Stimulated activated CD4-positive, alpha-beta T cell treated with anti-CD3 and anti-CD28 coated beads, Interleukin-2, amount 100 ng/mL, for 48 hours (primary cell): Measurements from ENCODE around the gene SERPIND1.
A peak's percentile ranks its signal among the peaks of the same experiment; 100 is the strongest.

Source experiments
- DNase-seq, 2 donors: peaks; one replicate each; pipeline ENCODE4 v3.0.0-alpha.2; 2020

Gene SERPIND1

DNA sequence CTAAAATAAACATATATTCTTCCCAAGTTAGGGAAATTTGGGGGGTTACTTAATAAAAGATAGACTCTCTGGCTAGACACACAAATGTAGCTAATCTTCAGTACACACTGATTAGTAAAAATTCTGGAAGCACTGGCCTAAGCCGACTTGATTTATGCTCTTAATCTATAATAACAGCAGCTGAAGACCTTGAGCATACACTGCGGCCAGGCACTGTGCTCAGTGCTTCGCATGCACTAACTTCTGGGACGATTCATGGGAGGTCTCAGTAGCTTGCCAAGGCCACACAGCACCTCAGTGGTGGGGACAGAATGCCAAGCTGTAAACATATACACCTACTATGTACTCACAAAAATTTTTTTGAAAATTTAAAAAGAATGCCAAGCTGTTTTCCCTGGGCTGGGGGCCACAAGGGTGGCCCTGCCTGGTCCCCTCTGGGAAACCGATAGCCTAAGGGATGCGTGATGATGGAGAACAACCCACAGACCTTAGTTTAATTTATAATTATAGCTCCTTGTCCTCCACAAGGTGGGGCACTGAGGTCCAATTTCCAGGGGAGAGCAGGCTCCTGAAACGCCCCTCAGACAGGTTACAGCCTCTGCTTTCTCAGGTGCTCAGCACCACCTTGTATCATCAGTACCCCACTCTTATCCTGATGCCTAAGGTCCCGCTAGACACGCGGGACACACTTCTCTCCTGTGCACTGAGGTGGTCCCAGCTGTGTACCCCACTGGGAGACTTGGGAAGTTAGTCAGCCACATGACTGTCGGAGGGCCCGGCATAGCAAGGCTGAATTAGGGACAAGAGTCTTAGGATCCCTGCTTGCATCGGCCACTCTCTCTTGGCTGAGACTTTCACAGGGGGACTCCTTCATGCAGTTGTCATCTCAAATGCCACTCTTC lies 20.1 kb downstream of the SERPIND1 start:
- no peak for DNase-seq

DNA sequence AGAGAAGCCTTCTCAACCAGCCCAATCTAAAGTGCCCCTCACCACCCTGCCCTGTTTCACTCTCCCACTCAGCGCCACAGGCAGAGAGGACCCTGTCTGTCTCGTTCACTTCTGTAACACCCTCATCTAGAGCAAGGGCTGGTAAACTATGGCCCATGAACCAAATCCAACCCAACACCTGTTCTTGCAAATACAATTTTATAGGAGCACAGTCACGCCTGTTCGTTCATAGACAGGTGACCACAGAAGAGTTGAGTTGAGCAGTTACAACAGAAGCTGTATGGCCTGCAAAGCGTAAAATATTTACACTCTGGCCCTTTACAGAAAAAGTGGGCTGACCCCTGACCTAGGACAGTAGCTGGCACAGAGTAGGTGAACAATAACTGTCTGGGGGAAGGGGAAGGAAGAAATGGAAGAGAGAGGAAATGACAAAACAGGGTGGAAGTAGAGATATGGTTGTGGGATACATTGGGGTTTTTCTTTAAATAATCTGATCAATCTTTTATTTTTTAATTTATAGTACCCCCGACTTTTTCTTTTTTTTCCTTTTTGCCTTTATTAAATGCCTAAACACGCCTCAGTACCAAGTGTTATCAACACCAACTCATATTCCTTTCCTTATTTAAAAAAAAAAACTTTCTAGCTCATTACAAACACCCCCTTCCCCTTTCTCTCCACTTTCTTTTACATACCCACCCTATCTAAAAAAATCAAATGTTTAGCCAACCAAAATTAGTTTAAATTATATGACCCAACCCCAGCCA lies 20.9 kb downstream of the SERPIND1 start:
- DNase-seq = no peak

DNA sequence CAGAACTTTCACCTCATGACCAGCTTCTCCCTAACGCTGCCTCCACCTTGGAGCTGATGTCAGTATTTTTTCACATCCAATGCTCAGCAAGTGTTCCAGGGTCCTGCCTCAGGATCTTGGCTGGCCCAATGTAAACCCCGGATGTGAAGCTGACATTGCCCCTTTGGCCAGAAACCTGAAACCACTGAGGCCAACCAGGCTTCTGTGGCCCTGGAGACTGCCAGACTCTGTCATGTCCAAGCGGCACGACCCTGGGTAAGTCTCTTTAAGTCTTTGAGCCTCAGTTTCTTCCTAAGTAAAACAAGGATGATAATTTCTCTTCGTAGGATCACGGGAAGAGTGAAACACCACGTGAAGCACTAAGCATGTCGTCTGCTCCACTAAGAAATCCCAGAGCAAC lies 22.8 kb downstream of the SERPIND1 start:
- DNase-seq = no peak

DNA sequence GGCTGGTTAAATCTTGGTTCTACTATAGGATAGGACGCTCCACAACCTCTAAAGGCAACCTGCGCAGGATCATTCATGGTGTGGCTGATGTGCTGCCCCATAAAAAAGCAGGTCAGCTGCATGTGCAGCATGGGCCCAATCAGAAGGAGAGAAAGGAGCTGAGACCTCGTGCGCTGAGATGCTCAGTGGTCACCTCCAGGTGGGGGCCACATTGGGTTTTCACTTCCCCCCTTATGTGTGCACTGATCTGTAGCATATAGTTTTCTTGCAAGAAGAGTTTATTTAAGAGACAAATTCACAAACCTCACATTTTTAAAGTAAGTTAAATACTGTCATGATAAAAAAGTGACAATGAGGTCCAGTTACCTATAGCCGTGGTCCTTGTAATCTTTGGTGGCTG lies 24.3 kb downstream of the SERPIND1 start:
- no peak for DNase-seq

DNA sequence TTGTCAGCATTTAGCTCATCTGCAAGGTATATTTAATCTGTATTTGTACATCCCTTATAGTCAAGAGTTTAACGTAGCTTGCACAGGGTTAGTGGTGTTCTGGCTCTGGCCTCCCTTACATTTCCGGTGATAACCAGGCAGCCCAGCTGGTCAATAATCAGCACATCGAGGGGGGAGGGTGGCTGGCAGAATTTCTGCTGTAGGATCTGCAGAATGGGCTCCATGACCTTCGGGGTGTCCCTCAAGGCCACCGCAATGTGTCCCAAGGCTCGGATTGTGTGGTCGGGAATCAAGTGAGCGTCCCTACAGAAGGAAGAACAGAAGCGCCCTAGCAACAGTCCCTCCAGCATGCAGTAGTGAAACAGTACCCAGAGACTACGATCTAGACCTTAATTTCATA lies 25.1 kb downstream of the SERPIND1 start:
- no peak for DNase-seq

DNA sequence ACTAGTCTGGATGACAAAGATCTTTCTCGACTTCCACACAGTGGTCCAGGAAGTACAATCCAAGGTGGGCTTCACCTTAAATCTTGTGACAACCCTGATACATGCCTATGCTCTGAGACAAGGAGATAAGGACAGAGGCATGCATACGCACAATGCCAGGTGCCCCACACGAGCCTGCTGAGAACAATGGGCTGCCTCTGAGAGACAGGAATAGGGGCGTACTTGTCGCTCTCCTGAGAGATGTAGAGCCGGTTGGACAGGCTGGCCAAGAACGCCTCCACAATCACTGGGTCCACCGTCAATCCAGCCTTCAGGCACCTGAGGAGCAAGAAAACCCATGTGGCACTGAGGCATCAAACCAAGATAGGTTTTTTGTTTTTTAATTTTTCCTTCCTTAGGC lies 25.5 kb downstream of the SERPIND1 start:
- no peak for DNase-seq

DNA sequence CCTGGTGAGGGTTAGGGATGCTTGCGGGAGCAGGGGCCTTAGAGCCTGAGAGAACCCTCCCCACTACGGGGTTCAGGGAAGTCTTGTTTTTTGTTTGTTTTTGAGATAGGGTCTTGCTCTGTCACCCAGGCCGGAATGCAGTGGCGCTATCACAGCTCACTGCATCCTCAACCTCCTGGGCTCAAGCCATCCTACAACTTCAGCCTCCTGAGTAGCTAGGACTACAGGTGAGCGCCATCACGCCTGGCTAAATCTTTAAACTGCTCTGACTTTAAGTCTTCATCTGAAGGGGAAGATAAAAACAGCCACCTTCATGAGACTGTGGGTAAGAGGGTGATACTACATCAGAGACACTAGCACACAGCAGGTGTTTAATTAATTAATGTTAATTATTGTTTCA lies 28.5 kb downstream of the SERPIND1 start:
- DNase-seq = no peak

DNA sequence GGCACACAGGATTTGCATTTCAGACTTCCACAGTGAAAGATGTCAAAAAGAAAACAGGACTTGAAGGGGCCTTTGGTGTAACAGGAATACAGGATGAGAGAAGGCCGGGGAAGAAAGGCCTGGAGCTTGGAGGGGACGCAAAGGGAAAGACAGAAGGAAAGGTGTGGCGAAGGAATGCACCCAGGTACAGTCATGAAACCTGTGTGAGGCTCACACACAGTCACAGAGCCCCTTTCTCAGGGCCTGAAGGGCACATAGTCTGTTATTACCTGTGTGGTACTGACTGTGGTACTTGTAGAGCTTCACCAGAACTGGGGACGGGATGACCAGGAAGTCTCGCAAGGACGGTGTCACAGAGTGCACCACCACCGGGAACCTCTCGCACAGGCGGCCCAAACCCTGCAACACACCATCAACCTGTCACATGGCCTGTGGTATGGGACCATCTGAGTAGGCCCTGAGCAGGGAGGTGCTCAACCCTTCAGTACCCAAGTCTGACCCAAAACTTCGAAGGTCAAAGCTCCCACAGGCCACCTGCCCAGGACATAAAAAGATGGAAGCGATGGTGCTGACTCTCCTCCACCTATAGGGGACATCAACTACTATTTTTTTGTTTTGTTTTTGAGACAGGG lies 29.1 kb downstream of the SERPIND1 start:
- DNase-seq = no peak

DNA sequence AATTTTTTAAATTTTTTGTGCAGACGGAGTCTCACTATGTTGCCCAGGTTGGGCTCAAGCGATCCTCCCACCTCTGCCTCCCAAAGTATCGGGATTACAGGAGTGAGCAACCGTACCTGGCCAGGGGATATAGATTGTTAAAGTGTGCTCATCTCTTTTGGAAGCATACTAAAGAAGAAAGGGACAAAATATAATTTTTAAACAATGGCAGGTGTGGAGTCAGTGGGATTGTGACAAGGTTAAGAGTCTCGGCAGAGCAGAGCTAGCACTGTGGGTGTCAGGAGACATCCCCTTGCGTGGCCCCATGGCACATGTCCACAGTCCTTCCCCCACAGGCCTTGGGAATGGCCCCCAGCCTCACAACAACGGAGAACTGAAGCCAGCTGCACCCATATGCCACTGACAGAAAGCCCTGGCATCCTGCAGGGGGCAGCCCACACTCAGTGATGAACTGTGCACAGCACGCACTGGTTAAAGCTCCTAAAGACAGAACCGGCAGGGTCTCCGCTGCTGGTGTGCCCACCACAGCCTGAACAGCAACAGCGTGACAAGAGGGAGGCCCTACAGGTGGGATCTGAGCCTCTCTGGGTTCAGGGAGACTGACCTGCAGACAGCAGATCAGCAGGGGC lies 29.9 kb downstream of the SERPIND1 start:
- DNase-seq = peak; percentile 19 to 23

DNA sequence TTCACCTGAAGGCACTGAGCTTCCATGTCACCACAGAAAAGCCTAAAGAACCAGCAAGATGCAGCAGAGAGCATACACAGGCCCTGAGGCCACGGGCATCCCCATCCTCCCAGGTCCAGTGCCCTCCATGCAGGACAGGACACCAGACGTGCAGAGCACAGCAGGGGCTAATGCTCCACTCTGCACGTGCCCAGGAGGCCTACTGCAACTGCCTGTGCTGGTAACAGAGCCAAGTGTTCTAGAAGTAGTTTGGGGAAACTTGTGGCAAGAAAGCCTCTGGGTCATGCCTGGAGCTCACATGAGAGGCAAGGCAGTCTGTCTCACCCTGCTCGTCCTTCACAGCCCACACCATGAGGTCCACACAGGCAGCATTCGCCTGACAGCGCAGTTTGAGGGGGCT lies 30.7 kb downstream of the SERPIND1 start:
- DNase-seq = no peak

DNA sequence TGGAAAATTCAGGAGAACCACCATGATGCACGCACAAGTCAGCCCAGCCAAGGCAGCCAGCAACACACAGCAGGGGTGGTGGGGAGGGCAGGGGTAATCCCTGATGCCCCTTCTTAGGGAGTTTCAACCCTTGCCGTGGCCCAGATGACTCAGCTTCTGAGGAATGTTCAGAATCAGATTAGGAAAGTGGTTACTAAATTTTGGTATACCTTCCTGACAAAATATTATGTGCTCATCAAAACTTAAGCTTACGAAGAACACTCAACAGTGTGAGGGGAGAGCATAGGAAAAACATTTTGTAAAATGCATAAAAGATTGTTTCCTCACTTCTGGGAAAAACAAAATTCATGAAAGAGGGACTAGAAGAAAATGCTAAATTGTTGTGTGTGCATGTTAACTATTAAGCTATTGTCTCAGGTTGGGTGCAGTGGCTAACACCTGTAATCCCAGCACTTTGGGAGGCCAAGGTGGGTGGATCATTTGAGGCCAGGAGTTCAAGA lies 32.1 kb downstream of the SERPIND1 start:
- DNase-seq = no peak

DNA sequence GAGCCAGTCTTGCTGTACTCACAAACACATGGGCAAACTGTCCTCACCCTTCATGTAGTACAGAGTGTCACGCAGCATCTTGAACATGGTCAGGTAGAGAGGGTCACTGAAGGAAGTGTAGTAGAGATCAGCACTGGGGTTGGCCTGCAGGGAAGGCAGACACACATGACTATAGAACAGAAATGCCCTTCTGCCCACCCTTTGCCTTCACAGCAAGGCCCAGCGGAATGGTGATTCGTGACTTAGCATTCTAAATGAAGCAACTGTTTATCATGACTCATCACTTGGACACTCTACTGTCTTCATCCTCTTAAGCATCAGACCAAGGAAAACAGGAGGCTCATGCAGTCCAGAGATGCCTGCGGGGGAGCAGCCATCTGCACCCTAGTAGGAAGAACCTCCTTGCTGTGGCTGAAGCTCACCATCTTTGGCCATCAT lies 33.4 kb downstream of the SERPIND1 start:
- DNase-seq = no peak

DNA sequence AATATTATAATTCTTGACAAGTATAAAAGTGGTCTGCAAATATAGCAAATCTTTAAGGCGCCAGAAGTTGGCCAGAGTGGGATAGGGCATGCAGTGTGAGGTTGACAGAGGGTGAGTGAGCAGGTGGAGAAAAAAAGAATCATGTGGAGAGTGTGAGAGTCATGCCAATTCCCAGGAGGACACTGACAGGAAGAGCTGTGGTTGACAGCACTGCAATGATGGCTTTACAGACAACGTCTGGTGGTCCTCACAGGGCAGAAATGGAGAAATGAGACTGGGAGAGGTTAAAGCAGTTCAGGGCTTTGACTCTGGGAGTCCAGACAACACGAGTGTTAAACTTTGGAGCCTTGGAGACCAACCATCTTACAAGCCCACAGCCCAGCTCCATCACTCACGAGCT lies 34.9 kb downstream of the SERPIND1 start:
- DNase-seq = no peak

DNA sequence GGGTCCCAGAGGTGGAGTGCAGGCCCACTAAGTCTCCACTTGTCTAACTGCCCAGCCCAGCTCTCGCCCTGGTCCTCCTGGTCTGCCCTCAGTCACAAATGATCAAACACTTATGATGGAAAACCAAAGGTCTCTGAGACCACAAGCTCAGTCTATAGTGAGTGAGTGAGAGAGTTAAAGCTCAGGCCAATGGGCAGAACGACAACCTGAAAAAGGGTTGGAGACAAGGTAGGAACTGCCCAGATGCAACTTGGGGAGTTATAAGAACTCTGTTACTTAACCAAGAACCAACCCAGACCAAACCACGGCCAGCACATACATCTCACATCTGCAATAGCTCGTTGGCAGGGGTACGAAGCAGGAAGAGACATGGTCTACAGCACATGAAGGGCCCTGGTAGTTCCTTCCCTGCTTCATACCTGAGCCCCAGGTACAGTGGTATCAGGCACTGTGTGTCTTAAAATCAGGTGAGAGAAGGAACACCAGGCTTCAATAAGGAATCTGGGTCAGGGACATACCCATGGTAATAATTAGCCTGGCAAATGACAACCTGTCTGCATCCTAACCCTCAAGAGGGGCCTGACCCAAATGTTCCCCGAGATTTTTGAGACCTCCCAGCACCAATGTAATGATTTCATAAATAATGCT lies 35.7 kb downstream of the SERPIND1 start:
- DNase-seq = no peak

DNA sequence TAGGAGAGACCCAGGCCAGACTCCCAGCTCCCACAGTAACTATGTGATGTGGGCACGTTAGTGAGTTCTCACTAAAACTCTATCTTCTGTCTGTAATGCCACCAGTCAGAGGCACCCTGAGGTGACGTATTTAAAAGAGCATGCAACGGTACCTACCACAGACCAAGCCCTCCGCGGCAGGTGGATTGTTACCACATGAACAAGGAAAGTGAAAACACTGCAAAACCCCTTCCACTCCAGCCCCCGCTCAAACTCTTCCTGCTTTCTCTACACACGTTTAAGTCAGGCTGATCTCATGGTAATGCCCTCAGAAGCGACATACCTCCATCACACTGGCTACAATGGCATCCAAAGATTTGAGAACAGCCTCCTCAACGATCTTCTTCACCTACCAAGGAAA lies 36.7 kb downstream of the SERPIND1 start:
- DNase-seq = no peak

DNA sequence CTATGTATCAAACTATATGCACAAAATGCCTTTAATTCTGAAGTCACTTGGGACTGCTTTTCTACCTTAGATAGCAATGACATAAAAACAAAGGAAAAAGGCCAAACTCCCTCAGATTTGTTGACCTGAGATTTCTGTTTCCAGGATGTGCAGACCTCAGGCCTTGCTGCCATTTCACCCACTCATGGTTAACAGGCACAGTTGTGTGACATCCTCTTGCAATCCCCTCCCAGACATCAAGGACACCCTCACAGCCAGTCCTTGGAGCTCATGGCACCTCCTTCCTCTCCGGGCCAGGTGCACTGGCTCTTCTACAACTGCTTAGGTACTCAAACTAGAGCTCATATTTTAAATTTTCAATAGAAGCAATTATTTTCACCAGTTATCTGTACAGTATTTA lies 37.3 kb downstream of the SERPIND1 start:
- DNase-seq = no peak

DNA sequence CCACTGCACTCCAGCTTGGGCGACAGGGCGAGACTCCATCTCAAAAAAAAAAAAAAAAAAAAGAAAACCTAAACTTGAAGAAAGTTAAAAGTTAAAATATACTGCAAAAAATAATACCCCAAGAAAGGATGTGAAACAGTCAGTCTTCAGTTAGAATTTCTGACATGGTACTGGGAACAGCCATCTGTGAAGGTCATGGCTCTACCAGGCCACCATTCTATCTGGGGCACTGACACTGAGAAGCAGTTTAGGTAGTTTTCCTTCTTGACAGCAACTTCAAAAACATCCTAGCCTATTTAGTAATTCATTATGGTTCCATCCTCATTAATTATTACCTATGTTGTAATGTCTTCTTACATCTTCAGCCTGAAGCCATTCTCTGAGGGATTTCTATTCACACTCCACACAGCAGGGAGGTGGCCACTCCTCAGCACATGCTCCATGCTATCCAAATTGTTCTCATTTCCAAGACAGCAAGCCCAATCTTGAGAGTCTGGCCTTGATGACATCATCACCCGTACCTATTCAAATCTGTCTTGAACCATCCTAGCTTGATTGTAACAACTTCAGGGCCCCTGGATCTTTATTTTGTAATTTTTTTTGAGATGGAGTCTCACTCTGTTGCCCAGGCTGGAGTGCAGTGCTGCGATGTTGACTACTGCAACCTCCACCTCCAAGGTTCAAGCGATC lies 38.2 kb downstream of the SERPIND1 start:
- no peak for DNase-seq

DNA sequence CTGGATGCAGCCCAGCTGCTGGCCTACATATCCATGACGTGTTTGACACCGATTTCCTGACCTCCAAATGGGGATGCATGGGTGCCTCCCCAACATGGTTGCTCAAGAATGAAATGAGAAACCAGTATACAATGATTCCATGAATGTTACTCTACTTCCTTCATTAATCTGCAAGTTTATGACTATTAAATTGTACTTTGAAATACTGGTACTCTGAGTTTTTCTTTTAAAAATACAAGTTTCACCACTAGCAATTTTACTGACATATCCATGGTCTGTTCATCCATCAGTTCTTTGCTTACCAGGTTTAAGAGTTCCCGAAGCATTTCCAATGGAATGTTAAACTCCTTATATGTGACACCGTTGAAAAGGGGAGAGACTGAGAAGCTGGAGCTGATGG lies 39.1 kb downstream of the SERPIND1 start:
- no peak for DNase-seq

DNA sequence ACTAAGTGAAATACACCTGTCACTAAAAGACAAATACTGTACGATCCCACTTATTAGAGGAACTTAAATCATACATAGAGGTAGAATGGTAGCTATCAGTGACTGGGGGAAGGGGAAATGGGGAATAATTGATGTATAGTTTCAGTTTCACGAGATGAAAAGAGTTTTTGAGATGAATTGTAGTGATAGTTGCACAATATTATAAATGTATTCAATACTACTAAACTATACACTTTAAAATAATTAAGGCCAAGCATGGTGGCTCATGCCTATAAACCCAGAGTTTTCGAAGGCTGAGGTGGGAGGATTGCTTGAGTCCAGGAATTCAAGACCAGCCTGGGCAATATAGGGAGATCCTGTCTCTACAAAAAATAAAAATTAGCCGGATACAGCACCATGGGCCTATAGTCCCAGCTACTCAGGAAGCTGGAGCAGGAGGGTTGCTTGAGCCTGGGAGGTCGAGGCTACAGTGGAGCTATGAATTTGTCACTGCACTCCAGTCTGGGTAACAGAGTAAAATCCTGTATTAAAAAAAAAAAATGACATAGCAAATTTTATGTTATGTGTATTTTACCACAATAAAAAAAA lies 40.4 kb downstream of the SERPIND1 start:
- no peak for DNase-seq

DNA sequence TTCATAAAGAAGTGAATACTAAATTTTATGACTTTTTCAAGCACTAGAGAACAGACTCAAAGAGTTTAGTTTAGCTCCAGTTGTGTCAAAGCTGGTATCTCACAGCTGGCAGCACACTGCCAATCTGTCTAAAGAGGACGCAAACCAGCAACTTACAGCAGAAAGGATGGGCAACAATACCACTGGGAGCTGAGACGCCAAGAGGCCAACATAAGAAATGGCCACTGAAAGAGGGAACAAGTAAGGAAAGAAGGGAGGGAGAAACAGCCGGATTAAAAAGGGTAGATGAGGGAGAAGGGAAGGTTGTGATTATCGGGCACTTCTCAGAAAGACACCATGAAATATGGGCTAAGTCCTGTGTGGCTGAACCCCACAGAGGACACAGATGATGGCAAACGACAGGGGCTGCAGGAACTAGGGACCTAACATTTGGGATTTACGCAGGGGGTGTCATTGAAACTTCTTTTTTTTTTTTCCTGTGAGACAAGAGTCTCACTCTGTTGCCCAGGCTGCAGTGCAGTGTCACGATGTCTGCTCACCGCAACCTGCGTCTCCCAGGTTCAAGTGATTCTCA lies 41.7 kb downstream of the SERPIND1 start:
- no peak for DNase-seq

DNA sequence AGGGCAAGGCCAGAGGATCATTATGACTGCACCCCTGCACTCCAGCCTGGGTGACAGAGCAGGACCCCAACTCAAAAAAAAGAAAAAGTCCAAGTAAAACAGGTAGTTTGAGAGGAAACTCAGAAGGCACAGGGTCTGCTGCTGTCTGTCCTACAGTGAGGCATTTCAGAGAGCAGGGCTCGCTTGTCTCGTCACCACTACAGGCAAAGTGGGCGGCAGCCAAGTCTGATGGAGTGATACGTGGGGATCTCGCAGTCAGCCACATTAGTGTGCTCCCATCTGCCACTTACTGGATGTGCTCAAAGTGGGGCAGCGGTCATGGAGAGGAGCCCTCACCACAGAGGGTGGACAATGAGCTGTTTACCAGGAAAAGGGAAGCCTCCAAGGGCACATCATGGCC lies 42.6 kb downstream of the SERPIND1 start:
- DNase-seq = no peak
